Fibroblast of lung (primary cell): ENCODE results near the gene AKR7A3.

Source experiments
- EZH2 ChIP-seq: IDR thresholded peaks from 2 replicates; pipeline ENCODE4 v1.5.1; 2012; ENCODE audit warnings: low read length, control low read depth, mild to moderate bottlenecking; ENCODE audit errors: missing control alignments
- TF ChIP-seq, protein P1 (sequence below), 2 donors: IDR thresholded peaks in 1 of 2; conservative IDR thresholded peaks in 1 of 2; 1 replicate in 1 of 2; 2 replicates in 1 of 2; pipeline ENCODE4 v1.5.1; 2011 to 2012; ENCODE audit warnings: low read length in 2 of 2, control low read depth in 1 of 2, inconsistent platforms in 1 of 2, low read depth in 1 of 2, mild to moderate bottlenecking in 1 of 2

DNA sequence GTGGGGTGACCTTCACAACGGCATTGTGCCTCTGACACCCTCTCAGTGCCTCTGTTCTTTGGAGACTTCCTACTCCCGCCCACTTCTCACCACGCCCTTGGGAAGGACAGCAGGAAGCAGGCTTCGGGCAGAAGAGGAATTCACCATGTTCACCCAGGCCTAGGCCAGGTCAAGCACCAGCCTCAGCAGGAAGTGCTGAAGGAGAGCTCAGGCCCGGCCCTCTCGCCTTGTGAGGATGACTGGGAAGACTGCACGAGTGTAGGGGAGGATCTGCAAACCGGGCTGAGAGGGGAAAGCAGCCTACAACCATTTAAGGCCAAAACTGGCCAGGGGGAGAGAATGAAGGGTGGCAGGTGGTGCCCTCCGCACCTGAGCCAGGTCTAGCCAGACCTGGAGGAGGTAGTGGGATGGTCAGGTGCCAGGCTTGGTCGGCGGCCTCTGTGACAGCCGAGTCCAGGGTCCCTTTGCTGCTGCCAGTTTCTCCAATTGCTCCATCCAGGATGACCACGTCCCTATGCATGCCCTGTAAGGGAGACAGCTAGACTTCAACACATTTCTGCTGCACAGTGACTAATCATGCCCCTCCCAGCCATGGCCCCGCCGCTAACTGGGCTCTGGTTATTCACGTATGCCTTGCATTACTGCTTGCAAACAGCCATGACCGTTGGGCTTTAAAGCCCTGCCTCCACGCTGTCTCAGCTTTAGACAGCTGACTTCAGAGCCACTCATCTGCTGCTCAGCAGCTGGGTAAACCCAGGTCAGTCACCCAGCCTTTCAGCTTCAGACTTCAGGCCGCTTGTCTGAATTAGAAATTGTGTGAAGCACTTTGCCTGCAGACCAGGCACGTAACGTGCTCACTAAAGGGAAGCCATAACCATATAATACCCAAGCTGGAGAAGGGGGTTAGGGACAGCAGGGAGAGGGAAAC is 28.1 kb downstream of the AKR7A3 start:
- TF ChIP-seq, protein P1, sequence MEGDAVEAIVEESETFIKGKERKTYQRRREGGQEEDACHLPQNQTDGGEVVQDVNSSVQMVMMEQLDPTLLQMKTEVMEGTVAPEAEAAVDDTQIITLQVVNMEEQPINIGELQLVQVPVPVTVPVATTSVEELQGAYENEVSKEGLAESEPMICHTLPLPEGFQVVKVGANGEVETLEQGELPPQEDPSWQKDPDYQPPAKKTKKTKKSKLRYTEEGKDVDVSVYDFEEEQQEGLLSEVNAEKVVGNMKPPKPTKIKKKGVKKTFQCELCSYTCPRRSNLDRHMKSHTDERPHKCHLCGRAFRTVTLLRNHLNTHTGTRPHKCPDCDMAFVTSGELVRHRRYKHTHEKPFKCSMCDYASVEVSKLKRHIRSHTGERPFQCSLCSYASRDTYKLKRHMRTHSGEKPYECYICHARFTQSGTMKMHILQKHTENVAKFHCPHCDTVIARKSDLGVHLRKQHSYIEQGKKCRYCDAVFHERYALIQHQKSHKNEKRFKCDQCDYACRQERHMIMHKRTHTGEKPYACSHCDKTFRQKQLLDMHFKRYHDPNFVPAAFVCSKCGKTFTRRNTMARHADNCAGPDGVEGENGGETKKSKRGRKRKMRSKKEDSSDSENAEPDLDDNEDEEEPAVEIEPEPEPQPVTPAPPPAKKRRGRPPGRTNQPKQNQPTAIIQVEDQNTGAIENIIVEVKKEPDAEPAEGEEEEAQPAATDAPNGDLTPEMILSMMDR (conservative IDR thresholded peaks at IDR 0.05 in 1 of 2, IDR thresholded peaks at IDR 0.05 in 1 of 2; ENCODE audit: low read depth in 1 of 2, low read length in 2 of 2): no peak
- TF ChIP-seq EZH2: no peak
